OCI-LY1 (cell line): Measurements from ENCODE around the gene RNF114.
"Not testable (repeated sequence)": the region's sequence is repeated elsewhere in the genome, so short reads cannot be mapped to it uniquely, and the experiment has no call there.

Source experiments
- H2AFZ ChIP-seq: fragments of 200-600 bp; sonication (generic), shearing (Covaris generic); 2 replicates; pipeline ENCODE4 v1.6.0; 2014; ENCODE audit warnings: antibody characterized with exemption, mild to moderate bottlenecking, low read length
- H3F3A ChIP-seq: fragments of 200-600 bp; sonication (generic), shearing (Covaris generic); 2 replicates; pipeline ENCODE4 v1.6.0; 2014; ENCODE audit warnings: mild to moderate bottlenecking, antibody characterized with exemption, low read length, moderate library complexity; ENCODE audit not compliant: insufficient read depth
- H3K27ac ChIP-seq: fragments of 200-600 bp; sonication (generic); 2 replicates; pipeline ENCODE4 v1.5.1; 2014; ENCODE audit warnings: low read length, mixed run types, mild to moderate bottlenecking, low read depth; ENCODE audit not compliant: poor library complexity, severe bottlenecking
- H3K27me3 ChIP-seq: fragments of 200-600 bp; sonication (generic); 2 replicates; pipeline ENCODE4 v1.6.0; 2014; ENCODE audit warnings: antibody characterized with exemption, mild to moderate bottlenecking, low read length, moderate library complexity; ENCODE audit not compliant: insufficient read depth
- H3K36me3 ChIP-seq: fragments of 200-600 bp; sonication (generic); 2 replicates; pipeline ENCODE4 v1.6.1; 2014; ENCODE audit warnings: mild to moderate bottlenecking, antibody characterized with exemption, low read length, moderate library complexity, mixed read lengths; ENCODE audit not compliant: insufficient read depth
- H3K4me1 ChIP-seq: fragments of 200-600 bp; sonication (generic); 2 replicates; pipeline ENCODE4 v1.5.1; 2014; ENCODE audit warnings: mild to moderate bottlenecking, low read length, moderate library complexity; ENCODE audit not compliant: insufficient read depth, severe bottlenecking
- H3K4me2 ChIP-seq: fragments of 200-600 bp; sonication (generic), shearing (Covaris generic); 2 replicates; pipeline ENCODE4 v1.6.1; 2014; ENCODE audit warnings: low read length
- H3K4me3 ChIP-seq: fragments of 200-600 bp; sonication (generic); 2 replicates; pipeline ENCODE4 v1.5.1; 2014; ENCODE audit warnings: low read length, low read depth, mild to moderate bottlenecking, mixed read lengths; ENCODE audit not compliant: poor library complexity, severe bottlenecking
- H3K79me2 ChIP-seq: fragments of 200-600 bp; shearing (Covaris generic); 2 replicates; pipeline ENCODE4 v1.6.1; 2016; ENCODE audit warnings: mixed run types, low read length, mixed read lengths; ENCODE audit not compliant: insufficient read depth
- H3K9ac ChIP-seq: fragments of 200-600 bp; sonication (generic), shearing (Covaris generic); 2 replicates; pipeline ENCODE4 v1.6.1; 2014; ENCODE audit warnings: mild to moderate bottlenecking, low read length, mixed read lengths
- H3K9me2 ChIP-seq: fragments of 200-600 bp; sonication (generic), shearing (Covaris generic); 2 replicates; pipeline ENCODE4 v1.6.1; 2014; ENCODE audit warnings: low read depth, mild to moderate bottlenecking, low read length, mixed read lengths
- H3K9me3 ChIP-seq: fragments of 200-600 bp; shearing (Covaris generic); 2 replicates; pipeline ENCODE4 v1.6.1; 2014; ENCODE audit warnings: low read length, mixed read lengths
- H4K20me1 ChIP-seq: fragments of 200-600 bp; sonication (generic), shearing (Covaris generic); 2 replicates; pipeline ENCODE4 v1.6.0; 2016; ENCODE audit warnings: mild to moderate bottlenecking, low read length; ENCODE audit not compliant: insufficient read depth
- CTCF ChIP-seq: fragments of 200-600 bp; sonication (generic), shearing (Covaris generic); IDR thresholded peaks from 2 replicates; pipeline ENCODE4 v1.5.1; 2017; ENCODE audit warnings: mild to moderate bottlenecking, antibody characterized with exemption, low read length, moderate library complexity, mixed read lengths
- EZH2 ChIP-seq: fragments of 200-600 bp; sonication (generic), shearing (Covaris generic); IDR thresholded peaks from 2 replicates; pipeline ENCODE4 v1.8.0; 2017; ENCODE audit warnings: borderline replicate concordance, mixed run types, mild to moderate bottlenecking, antibody characterized with exemption, low read length, moderate library complexity, mixed read lengths

Gene RNF114

GRCh38 chr20:49951151-49951550 lies 15.0 kb downstream of the RNF114 start:
- H3K4me3 ChIP-seq: no peak overlapping the region
- no peak for TF ChIP-seq CTCF
- no peaks in the 10 kb centered on the region for H4K20me1 ChIP-seq
- H3K9ac ChIP-seq: no peak overlapping the region
- H3K27ac ChIP-seq: no peak overlapping the region
- no peaks in the 10 kb centered on the region for H3K4me1 ChIP-seq
- H3K4me2 ChIP-seq: no peak overlapping the region
- no peaks in the 10 kb centered on the region for H3F3A ChIP-seq
- no peaks in the 10 kb centered on the region for H3K27me3 ChIP-seq
- peaks cover 89% of the 10 kb centered on the region for H3K36me3 ChIP-seq
- H3K9me3 ChIP-seq: no peaks in the 10 kb centered on the region
- no peaks in the 10 kb centered on the region for H3K79me2 ChIP-seq
- H3K9me2 ChIP-seq: no peaks in the 10 kb centered on the region
- no peak overlapping the region for H2AFZ ChIP-seq

DNA sequence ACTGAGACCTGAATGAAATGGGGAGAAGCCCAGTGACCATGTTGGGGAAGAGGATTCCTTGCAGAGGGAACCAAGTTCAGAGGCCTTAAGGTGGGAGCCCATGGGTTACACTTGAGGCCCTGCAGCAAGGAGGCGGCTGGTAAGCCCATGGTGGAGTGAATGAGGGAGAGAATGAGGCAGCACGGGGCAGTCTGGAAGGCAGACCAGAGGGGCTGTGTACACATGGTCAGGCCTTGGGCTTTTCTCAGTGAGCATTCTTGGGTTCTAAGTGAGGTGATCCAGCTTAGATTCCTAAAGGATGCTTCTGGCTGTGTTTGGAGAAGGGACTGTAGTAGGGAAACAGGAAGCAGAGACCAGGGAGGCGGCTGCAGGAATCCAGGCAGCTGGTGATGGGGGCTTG lies 19.0 kb downstream of the RNF114 start:
- no peaks in the 10 kb centered on the region for H3K9me2 ChIP-seq
- no peaks in the 10 kb centered on the region for H3F3A ChIP-seq
- no peak overlapping the region for H3K4me2 ChIP-seq
- no peak overlapping the region for H2AFZ ChIP-seq
- TF ChIP-seq CTCF (no peak), EZH2 (no peak)
- H3K36me3 ChIP-seq: peaks cover 73% of the 10 kb centered on the region
- H3K9ac ChIP-seq: no peak overlapping the region
- H3K4me3 ChIP-seq: no peak overlapping the region
- H4K20me1 ChIP-seq: no peaks in the 10 kb centered on the region
- H3K4me1 ChIP-seq: no peaks in the 10 kb centered on the region
- no peaks in the 10 kb centered on the region for H3K27me3 ChIP-seq
- no peaks in the 10 kb centered on the region for H3K9me3 ChIP-seq
- no peaks in the 10 kb centered on the region for H3K79me2 ChIP-seq
- H3K27ac ChIP-seq: no peak overlapping the region

GRCh38 chr20:49955830-49956396 lies 19.7 kb downstream of the RNF114 start:
- not testable (repeated sequence) for H3K9me2 ChIP-seq, H3K9ac ChIP-seq, H3K27me3 ChIP-seq, H3K4me1 ChIP-seq, H2AFZ ChIP-seq, H3K27ac ChIP-seq, H3F3A ChIP-seq, H3K9me3 ChIP-seq, H3K4me2 ChIP-seq, H4K20me1 ChIP-seq, H3K4me3 ChIP-seq, H3K79me2 ChIP-seq
- peaks cover 66% of the 10 kb centered on the region for H3K36me3 ChIP-seq

- Histone ChIP-seq H3K27me3 (no peaks in the 10 kb centered on the region), H3K4me3 (no peak overlapping the region), H3K27ac (no peak overlapping the region), H2AFZ (no peak overlapping the region), H3K9me3 (no peaks in the 10 kb centered on the region), H3K36me3 (peaks cover 59% of the 10 kb centered on the region), H3F3A (no peaks in the 10 kb centered on the region), H3K9ac (no peak overlapping the region), H3K4me1 (no peaks in the 10 kb centered on the region), H3K79me2 (no peaks in the 10 kb centered on the region), H3K9me2 (no peaks in the 10 kb centered on the region), H4K20me1 (no peaks in the 10 kb centered on the region), H3K4me2 (no peak overlapping the region)
- TF ChIP-seq EZH2: no peak
Observed at GRCh38 chr20:49956689-49957088, 20.5 kb downstream of the RNF114 start.

DNA sequence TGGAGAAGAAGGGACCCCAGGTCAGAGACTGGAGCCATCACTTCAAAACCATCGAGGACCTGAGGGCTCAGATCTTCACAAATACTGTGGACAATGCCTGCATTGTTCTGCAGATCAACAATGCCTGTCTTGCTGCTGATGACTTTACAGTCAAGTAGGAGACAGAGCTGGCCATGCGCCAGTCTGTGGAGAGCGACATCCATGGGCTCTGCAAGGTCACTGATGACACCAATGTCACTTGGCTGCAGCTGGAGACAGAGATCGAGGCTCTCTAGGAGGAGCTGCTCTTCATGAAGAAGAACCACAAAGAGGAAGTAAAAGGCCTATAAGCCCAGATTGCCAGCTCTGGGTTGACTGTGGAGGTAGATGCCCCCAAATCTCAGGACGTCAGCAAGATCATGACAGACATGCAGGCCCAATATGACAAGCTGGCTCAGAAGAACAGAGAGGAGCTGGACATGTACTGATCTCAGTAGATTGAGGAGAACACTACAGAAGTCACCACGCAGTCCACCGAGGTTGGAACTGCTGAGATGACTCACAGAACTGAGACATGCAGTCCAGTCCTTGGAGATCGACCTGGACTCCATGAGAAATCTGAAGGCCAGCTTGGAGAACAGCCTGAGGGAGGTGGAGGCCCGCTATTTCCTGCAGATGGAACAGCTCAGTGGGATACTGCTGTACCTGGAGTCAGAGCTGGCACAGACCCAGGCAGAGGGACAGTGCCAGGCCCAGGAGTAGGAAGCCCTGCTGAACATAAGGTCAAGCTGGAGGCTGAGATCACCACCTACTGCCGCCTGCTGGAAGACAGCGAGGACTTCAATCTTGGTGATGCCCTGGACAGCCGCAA lies 21.1 kb downstream of the RNF114 start:
- not testable (repeated sequence) for H3K4me3 ChIP-seq, H3K9ac ChIP-seq, H3K27me3 ChIP-seq, H3K4me1 ChIP-seq, H3K79me2 ChIP-seq, H3F3A ChIP-seq, H3K9me3 ChIP-seq, H4K20me1 ChIP-seq, H2AFZ ChIP-seq, H3K4me2 ChIP-seq, H3K9me2 ChIP-seq, H3K27ac ChIP-seq
- H3K36me3 ChIP-seq: peaks cover 52% of the 10 kb centered on the region
